T-helper 9 cell (primary cell): ENCODE results near the gene TMEM171.

Experiments
- DNase-seq: peaks from one replicate; pipeline ENCODE4 v3.0.0-alpha.2; 2020

The TMEM171 gene

DNA sequence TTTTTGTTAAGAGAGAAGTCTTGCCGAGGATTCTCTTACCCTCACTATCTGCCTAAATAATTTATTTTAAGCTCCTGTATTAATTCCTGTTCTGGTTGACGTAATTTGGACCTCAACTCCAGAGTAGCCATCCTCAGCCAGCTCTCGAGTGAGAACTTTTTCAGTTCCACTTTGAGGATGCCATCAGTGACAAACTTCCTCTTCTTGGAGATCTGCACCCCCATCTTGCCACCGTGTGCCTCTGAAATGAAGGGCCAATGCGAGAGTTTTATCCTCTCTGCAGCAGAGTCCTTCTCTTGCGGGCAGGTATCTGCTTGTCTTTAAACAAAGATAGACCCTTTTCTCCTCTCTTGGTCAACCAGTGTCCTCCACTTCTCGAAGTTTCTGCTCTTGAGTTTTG is 33.1 kb downstream of the TMEM171 start:
- DNase-seq, result no peak

DNA sequence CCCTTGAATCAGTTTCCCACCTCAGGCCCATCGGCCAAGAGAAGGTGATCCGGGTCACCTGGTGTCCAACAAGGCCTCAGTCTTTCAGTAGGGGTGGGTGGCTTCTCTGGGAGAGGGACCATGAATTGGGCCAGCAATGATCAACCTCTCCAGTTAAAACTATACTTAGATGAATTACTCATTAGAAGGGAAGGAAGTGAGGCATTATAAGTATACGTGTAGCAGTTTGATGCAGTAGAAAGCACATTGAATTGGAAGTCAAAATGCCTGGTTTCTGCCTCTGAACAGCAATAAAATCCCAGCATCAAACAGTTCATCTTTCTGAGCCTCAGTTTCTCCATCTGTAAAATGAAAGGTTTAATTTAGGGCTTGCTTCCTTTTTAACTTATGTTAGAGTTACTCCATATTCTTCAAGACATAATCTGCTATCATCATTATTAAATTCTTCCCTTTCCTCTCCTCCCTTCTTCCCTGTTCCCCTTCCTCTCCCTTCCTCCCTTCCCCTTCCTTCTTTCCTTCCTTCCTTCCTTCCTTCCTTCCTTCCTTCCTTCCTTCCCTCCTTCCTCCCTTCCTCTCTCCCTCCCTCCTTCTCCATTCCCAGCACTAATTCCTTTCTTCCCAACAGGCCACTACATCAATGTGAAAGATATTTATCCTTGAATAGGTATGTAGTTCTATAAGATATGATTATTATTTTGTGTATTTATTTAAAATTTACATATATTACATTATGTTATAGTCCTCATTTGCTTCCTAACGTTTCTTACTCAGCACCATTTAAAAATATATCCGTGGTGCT is 34.0 kb downstream of the TMEM171 start:
- no peak for DNase-seq

DNA sequence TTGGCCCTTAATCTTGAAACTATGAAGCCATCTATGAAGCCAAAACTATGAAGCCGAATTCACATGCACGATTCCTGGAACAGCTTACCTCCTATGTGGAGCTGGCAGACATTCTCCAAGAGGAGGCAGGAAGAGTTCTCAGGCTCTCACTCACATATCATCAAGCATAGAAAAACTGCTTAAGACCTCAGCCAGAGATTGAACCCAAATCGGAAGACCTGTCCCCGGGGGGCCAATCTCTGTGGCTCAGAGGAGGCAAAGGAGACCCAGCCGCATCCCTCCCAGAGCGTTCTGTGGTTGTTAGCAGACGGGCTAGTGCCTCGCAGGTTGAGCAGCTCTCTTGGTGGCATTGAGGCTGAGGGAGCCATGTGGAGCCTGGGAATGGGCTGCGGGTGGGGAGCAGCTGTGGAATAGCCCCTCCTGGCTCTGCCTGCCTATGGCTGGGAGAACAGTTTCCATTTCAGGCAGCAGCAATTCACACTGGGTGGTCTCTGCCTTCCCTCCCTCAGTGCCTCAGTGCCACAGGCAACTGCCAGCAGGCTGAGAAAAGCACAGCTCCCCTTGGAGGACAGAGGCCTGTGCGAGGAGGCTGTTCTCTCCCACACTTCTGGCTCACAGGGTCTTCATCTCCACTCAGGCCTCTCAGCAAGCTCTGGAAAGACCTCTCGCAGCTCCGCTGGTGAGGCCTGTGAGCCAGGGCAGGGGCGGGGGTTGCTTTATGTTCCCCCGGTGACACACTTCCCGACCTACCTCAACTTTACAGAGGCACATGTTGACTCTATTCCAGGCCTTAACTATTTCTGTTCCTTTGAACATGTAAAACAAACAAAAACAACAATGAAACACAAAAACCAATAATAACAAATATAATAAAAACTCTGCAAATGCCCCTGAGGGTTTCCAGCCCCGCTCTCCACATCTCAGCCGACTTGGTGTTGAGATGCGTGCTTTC is 35.2 kb downstream of the TMEM171 start:
- no peak for DNase-seq

DNA sequence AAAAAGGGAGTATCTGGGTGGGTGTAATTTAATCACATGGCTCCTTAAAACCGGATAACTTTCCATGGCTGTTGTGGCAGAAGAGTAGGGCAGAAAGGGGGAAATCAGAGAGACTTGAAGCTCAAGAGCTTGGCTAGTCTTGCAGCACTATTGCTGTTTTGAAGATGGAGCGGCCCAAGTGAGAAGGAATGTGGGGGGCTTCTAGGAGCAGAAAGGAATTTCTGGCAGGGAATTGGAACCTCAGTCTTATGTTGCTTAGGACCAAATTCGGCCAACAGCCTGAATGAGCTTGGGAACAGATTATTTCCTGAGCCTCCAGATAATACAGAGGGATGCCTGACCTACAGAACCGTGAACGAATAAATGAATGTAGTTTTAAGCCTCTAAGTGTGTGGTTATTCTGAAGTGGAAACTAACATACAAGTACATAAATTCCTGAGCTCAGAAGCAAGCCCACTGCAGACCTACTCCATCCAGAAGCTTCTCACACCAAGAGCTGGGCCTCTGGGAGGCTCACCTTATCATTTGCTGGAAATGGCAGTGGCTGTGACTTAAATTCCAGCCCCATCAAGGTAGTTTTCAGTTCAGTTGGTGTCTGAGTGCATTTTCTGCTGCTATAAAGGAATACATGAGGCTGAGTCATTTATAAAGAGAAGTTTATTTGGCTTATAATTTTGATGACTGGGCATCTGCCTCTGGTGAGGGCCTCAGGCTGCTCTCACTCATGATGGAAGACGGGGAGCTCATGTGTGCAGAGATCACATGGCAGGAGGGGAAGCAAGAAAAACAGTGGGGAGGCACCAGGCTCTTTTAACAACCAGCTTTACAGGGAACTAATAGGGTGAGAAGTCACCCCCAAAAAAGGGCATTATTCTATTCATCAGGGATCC is 37.3 kb downstream of the TMEM171 start:
- DNase-seq, result no peak

DNA sequence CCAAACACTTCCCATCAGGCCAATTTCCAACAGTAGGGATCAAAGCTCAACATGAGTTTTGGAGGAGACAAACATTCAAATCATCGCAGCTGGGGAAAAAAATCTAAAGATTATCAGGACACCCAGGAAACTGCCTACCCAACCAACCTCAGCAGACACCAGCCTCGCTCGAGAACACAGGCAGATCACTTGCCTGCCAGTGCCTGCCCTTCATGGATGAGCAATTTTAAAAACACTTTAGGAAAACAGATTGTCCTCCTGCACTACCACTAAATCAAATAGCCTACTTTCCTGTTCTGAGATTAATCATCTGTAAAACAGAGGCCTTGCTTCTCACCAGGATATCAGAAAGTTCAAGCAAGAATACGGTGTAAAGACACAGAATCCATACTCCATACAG is 37.9 kb downstream of the TMEM171 start:
- no peak for DNase-seq

DNA sequence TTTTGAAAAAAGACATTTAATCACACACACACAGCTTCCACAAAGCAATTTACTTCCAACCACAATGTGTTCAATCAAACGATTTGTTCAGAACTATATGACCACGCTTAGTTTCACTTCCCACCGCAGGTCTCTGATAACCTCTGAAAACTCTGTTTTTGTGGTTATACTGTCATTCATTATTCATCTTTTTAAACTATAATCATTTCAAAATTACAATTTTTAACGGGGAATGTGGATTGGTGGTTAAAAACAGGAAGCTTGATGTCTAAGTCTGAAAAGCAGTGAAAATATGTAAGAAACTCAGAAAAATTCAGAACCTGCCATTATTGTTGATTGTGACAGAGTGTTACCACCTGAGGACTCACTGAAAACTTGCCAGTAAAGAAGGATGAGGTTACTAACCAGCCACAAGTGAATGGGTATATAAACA is 39.9 kb downstream of the TMEM171 start:
- peak; percentile 3 for DNase-seq

DNA sequence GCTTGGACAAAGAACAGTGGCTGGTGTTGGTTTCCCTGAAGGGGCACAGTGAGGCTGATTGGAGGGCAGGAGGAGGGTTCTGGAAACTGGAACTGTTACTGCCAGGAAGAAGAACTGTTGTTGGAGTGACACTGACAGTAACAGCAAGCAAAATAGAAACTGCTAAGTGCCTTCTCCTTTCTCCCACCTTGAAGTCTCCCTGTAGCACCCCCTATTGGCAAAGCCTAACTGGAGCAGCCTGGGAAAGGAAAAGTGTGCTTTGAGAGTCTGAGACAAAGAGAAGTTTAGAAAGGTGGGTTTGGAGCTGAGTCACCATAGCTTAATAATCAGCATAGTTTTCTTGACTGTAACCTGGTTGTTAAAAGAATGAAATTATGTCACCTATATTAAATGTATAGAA is 50.1 kb downstream of the TMEM171 start:
- no peak for DNase-seq

DNA sequence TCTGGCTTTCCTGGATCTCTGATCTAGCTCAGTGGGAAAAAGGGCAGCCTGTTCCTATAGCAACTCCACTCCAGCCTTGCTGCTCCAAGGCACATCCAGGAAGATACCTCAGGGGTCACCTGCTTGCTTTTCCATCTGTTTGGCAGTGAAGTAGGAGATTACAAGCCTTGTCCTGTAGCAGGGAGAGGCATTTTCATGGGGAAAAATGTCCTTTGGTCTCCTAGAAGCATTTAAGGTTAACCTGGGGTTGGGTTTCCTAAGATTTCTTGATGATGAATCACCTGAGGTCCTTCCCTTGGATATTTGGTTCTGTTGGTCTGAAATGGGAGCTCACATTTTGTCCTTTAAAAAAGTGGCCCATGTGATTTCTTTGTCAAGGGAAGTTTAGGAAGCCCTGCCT is 51.1 kb downstream of the TMEM171 start:
- DNase-seq, result no peak

DNA sequence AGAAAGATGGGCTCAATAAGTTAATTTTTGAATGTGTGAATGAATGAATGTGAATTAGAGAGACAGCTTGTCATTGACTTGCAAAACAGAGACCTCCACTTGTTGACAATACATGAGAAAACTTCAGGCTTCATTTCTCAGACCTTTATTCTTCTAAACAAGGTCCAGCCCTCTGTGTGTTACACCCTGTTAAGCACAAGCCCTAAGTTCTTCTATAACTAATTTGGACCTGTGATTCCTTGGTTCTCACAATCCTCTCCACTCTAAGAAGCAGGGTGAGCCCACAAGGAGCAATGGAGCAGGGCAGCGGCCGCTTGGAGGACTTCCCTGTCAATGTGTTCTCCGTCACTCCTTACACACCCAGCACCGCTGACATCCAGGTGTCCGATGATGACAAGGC is 52.6 kb downstream of the TMEM171 start, which contains the start of gene TMEM174:
Gene TMEM174 (plus strand): TSS at position 243 of the 400 bp plus-strand sequence. CDS start 51 bp downstream, at position 294.
- DNase-seq, result no peak

DNA sequence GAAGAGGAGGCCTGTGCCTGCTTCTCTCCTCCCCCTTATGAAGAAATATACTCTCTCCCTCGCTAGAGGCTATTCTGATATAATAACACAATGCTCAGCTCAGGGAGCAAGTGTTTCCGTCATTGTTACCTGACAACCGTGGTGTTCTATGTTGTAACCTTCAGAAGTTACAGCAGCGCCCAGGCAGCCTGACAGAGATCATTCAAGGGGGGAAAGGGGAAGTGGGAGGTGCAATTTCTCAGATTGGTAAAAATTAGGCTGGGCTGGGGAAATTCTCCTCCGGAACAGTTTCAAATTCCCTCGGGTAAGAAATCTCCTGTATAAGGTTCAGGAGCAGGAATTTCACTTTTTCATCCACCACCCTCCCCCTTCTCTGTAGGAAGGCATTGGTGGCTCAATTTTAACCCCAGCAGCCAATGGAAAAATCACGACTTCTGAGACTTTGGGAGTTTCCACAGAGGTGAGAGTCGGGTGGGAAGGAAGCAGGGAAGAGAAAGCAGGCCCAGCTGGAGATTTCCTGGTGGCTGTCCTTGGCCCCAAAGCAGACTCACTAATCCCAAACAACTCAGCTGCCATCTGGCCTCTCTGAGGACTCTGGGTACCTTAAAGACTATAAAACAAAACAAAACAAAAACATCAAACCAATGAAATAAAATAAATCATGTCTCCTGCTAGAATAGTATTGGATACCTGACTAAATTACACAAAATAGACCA is 53.9 kb downstream of the TMEM171 start:
- no peak for DNase-seq

DNA sequence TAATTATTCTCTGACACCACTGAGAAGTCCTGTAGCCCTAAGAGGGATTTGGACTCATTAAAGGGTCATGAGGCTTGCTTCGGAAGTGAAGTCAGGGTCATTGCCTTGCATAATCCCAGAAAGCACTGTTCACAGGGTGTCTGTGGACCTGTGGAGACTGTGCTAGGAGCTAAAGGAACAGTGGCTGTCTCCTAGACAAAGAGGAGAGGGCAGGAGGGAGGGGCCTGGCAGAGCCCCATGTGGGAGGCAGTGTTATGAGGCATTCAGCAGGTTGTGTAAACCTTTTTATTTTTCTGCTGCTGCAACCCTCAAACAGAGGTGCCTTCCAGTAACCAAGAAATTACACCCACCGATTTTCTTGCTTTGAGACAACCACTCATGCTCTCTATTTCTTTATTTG is 55.9 kb downstream of the TMEM171 start:
- no peak for DNase-seq

DNA sequence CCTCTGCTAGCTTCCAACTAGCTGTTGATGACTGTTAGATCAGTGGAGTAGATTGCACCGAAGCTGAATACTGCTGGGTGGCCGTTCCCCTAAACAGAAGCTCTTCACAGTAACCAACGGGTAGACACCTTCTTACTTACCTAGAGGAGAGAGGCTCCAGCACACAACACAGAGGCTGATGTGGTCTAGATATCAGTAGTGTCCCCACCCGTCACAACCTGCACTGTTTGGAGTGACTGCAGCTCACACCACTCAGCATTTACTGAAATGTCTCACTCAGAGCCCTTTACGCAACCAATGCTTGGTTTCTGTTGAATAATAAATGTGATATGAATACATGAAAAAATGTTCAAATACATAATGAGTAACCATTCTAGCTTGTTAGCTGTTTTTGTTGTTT is 57.9 kb downstream of the TMEM171 start:
- no peak for DNase-seq

DNA sequence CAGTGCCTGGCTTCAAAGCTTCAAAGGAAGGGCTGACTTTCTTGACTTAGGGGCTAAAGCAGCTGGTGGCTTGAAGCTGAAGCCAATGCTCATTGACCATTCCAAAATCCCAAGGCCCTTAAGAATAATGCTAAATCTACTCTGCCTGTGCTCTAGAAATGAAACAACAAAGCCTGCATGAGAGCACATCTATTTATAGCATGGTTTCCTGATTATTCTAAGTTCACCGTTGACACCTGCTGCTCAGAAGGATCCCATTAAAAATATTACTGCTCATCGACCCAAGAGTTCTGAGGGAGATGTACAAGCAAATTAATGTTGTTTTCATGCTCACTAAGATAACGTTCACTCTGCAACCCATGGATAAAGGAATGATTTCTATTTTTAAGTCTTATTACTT is 59.4 kb downstream of the TMEM171 start:
- no peak for DNase-seq

DNA sequence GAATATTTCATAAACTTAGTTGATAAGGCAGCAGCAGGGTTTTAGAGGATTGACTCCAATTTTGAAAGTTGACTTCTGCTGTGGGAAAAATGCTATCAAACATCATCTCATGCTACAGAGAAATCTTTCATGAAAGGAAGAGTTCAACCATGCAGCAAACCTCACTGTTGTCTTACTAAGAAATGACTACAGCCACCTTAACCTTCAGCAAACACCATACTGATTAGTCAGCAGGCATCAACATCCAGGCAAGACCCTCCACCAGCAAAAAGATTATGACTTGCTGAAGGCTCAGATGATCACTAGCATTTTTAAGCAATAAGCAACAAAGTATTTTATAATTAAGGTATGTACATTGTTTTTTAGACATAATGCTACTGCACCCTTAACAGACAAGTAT is 60.2 kb downstream of the TMEM171 start:
- no peak for DNase-seq
